ENCODE measurements around the gene UBA5.

DNA sequence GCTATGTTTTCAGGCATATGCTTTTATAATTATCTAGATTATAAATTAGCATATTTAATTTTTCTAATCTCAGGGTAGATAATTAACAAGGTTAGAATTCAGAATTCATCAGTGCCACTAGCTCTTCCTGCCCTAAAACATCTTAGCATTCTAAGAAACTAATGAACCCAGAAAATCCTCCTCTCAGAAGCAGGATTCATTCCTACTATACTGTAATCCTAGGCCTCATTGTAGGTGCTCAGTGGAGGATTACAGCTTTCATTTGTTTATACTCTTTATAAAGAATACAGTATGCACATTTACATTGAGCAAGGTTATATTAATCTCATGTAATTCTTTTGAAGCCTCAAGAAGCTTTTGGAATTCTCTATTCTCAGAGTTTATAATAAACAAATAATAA is 21.4 kb upstream of the UBA5 start:
- TF ChIP-seq POLR2A (IDR thresholded peaks at IDR 0.05; ENCODE audit: extremely low read depth, insufficient read length) = no peak
- TF ChIP-seq, protein P1, sequence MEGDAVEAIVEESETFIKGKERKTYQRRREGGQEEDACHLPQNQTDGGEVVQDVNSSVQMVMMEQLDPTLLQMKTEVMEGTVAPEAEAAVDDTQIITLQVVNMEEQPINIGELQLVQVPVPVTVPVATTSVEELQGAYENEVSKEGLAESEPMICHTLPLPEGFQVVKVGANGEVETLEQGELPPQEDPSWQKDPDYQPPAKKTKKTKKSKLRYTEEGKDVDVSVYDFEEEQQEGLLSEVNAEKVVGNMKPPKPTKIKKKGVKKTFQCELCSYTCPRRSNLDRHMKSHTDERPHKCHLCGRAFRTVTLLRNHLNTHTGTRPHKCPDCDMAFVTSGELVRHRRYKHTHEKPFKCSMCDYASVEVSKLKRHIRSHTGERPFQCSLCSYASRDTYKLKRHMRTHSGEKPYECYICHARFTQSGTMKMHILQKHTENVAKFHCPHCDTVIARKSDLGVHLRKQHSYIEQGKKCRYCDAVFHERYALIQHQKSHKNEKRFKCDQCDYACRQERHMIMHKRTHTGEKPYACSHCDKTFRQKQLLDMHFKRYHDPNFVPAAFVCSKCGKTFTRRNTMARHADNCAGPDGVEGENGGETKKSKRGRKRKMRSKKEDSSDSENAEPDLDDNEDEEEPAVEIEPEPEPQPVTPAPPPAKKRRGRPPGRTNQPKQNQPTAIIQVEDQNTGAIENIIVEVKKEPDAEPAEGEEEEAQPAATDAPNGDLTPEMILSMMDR (IDR thresholded peaks at IDR 0.05; ENCODE audit: low read depth, low read length) = no peak
